WTC11 (cell line): ENCODE measurements around the gene ATP6V0B. TPM values are rescaled to one million over a fixed set of nuclear protein-coding genes. Genes with fewer than 3 reads are reported as not detected.
A peak's percentile ranks its signal among the peaks of the same experiment; 100 is the strongest.

ENCODE experiments used
- ATAC-seq: fragments of 200-7000 bp; cut with Tn5 transposase; 2 replicates; pipeline ENCODE4 v1.10.0; 2021; ENCODE audit warnings: mild to moderate bottlenecking, moderate library complexity
- CTCF ChIA-PET: fragments of 300-600 bp; sonication (Branson Sonifier 250); formaldehyde crosslinking; loops from one replicate; lab custom pipeline; 2021; ENCODE audit warnings: antibody characterized with exemption; lab: Charles Lee
- POLR2A ChIA-PET: fragments of 350-600 bp; sonication (Branson Sonifier 250); formaldehyde crosslinking; loops from one replicate; lab custom pipeline; 2021; ENCODE audit warnings: antibody characterized with exemption; lab: Charles Lee
- DNase-seq: peaks from one replicate; pipeline ENCODE4 v3.0.0; 2021; ENCODE audit warnings: low spot score
- H3K27ac Mint-ChIP-seq: 2 replicates; pipeline ENCODE4 v1.8.0; 2021; ENCODE audit warnings: mixed read lengths
- H3K27me3 Mint-ChIP-seq: 2 replicates; pipeline ENCODE4 v1.8.0; 2021; ENCODE audit warnings: low read depth, mild to moderate bottlenecking, moderate library complexity, mixed read lengths
- H3K36me3 Mint-ChIP-seq: 2 replicates; pipeline ENCODE4 v1.8.0; 2021; ENCODE audit warnings: mixed read lengths
- H3K4me1 Mint-ChIP-seq: 2 replicates; pipeline ENCODE4 v1.8.0; 2022; ENCODE audit warnings: mixed read lengths
- H3K4me3 Mint-ChIP-seq: 2 replicates; pipeline ENCODE4 v1.8.0; 2021; ENCODE audit warnings: mild to moderate bottlenecking, moderate library complexity, mixed read lengths
- H3K9me3 Mint-ChIP-seq: 2 replicates; pipeline ENCODE4 v1.8.0; 2021; ENCODE audit warnings: mixed read lengths
- AR ChIP-seq: fragments of 250-450 bp; sonication (Bioruptor Pico); IDR thresholded peaks from 2 replicates; pipeline ENCODE4 v1.9.0; 2021; ENCODE audit warnings: mild to moderate bottlenecking
- ATF6 ChIP-seq: sonication (generic); formaldehyde crosslinking; IDR thresholded peaks from 2 replicates; pipeline ENCODE4 v1.8.1; 2023; ENCODE audit warnings: mild to moderate bottlenecking, missing genetic modification reagents
- E2F5 ChIP-seq: sonication (generic); formaldehyde crosslinking; IDR thresholded peaks from 2 replicates; pipeline ENCODE4 v1.8.1; 2022; ENCODE audit warnings: mild to moderate bottlenecking, moderate library complexity, missing genetic modification reagents
- ELF4 ChIP-seq: sonication (generic); formaldehyde crosslinking; IDR thresholded peaks from 2 replicates; pipeline ENCODE4 v1.8.1; 2022; ENCODE audit warnings: low read depth, mild to moderate bottlenecking, moderate library complexity, missing genetic modification reagents
- IRF2 ChIP-seq: sonication (generic); formaldehyde crosslinking; IDR thresholded peaks from 2 replicates; pipeline ENCODE4 v1.8.0; 2022; ENCODE audit warnings: low read depth, missing genetic modification reagents, borderline replicate concordance
- JAZF1 ChIP-seq: fragments of 250-450 bp; sonication (Bioruptor Pico); IDR thresholded peaks from 2 replicates; pipeline ENCODE4 v1.9.0; 2021; ENCODE audit warnings: moderate library complexity, mild to moderate bottlenecking, inconsistent platforms
- KAT7 ChIP-seq: sonication (generic); formaldehyde crosslinking; IDR thresholded peaks from 2 replicates; pipeline ENCODE4 v1.8.1; 2023; ENCODE audit warnings: missing genetic modification reagents, mild to moderate bottlenecking, borderline replicate concordance
- MYBL2 ChIP-seq: sonication (generic); formaldehyde crosslinking; IDR thresholded peaks from 2 replicates; pipeline ENCODE4 v1.8.1; 2023; ENCODE audit warnings: mild to moderate bottlenecking, moderate library complexity, missing genetic modification reagents
- NFATC4 ChIP-seq: fragments of 250-450 bp; sonication (Bioruptor Pico); IDR thresholded peaks from 2 replicates; pipeline ENCODE4 v1.9.0; 2021; ENCODE audit warnings: mild to moderate bottlenecking
- NFE2L1 ChIP-seq: sonication (generic); formaldehyde crosslinking; IDR thresholded peaks from 2 replicates; pipeline ENCODE4 v1.8.1; 2023; ENCODE audit warnings: missing genetic modification reagents
- NR2C2 ChIP-seq: sonication (generic); formaldehyde crosslinking; IDR thresholded peaks from 2 replicates; pipeline ENCODE4 v1.8.0; 2022; ENCODE audit warnings: mild to moderate bottlenecking, missing genetic modification reagents
- PRRX2 ChIP-seq: fragments of 250-450 bp; sonication (Bioruptor Pico); IDR thresholded peaks from 2 replicates; pipeline ENCODE4 v1.8.0; 2021; ENCODE audit warnings: mild to moderate bottlenecking
- RELA ChIP-seq: sonication (generic); formaldehyde crosslinking; IDR thresholded peaks from 2 replicates; pipeline ENCODE4 v1.8.1; 2022; ENCODE audit warnings: missing genetic modification reagents, mild to moderate bottlenecking, borderline replicate concordance
- RORB ChIP-seq: fragments of 250-450 bp; sonication (Bioruptor Pico); IDR thresholded peaks from 2 replicates; pipeline ENCODE4 v1.9.0; 2021; ENCODE audit warnings: mild to moderate bottlenecking
- SMAD4 ChIP-seq: sonication (generic); formaldehyde crosslinking; IDR thresholded peaks from 2 replicates; pipeline ENCODE4 v1.8.0; 2022; ENCODE audit warnings: mild to moderate bottlenecking, missing genetic modification reagents
- USF1 ChIP-seq: sonication (generic); formaldehyde crosslinking; IDR thresholded peaks from 2 replicates; pipeline ENCODE4 v1.8.0; 2022; ENCODE audit warnings: mild to moderate bottlenecking, missing genetic modification reagents
- ZNF121 ChIP-seq: sonication (generic); formaldehyde crosslinking; IDR thresholded peaks from 2 replicates; pipeline ENCODE4 v1.8.0; 2023; ENCODE audit warnings: missing genetic modification reagents
- ZNF263 ChIP-seq: sonication (generic); formaldehyde crosslinking; IDR thresholded peaks from 2 replicates; pipeline ENCODE4 v1.8.1; 2022; ENCODE audit warnings: low read depth, mild to moderate bottlenecking, moderate library complexity, missing genetic modification reagents
- ZNF671 ChIP-seq: fragments of 250-450 bp; sonication (Bioruptor Pico); IDR thresholded peaks from 2 replicates; pipeline ENCODE4 v1.8.0; 2021; ENCODE audit warnings: mild to moderate bottlenecking
- total RNA-seq: library from RNA; stranded (reverse); gene quantifications from 3 replicates; pipeline ENCODE4 v1.2.3, GENCODE V29; 2021
- TF ChIP-seq, protein P1 (sequence below): fragments of 250-450 bp; sonication (Bioruptor Pico); IDR thresholded peaks from 2 replicates; pipeline ENCODE4 v2.1.2; 2022; ENCODE audit warnings: mild to moderate bottlenecking, moderate library complexity
- TF ChIP-seq, protein P2 (sequence below): sonication (generic); formaldehyde crosslinking; IDR thresholded peaks from 2 replicates; pipeline ENCODE4 v1.8.0; 2022; ENCODE audit warnings: mild to moderate bottlenecking, missing genetic modification reagents
- TF ChIP-seq, protein P3 (sequence below): sonication (generic); formaldehyde crosslinking; IDR thresholded peaks from 2 replicates; pipeline ENCODE4 v1.8.1; 2022; ENCODE audit warnings: low read depth, mild to moderate bottlenecking, moderate library complexity, missing genetic modification reagents, borderline replicate concordance
- TF ChIP-seq, protein P4 (sequence below): fragments of 250-450 bp; sonication (Bioruptor Pico); IDR thresholded peaks from 2 replicates; pipeline ENCODE4 v1.9.0; 2021; ENCODE audit warnings: mild to moderate bottlenecking, borderline replicate concordance

ATP6V0B gene
- total RNA-seq, 1 experiment from 2014 or later, result 110 TPM

DNA sequence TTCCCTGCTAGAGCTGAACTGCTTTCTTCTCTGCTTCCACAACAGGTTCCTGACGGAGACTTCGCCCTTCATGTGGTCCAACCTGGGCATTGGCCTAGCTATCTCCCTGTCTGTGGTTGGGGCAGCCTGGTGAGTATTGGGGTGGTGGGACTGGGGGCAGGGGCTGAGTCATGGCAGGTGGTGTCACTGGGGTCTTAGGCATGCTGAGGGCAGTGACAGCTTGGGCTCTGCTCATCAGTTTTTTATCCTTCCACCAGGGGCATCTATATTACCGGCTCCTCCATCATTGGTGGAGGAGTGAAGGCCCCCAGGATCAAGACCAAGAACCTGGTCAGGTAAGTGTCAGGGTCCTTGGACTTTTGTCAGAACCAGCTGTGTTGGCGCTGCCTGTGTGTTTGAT lies 1.3 kb downstream of the ATP6V0B start:
- ChIA-PET CTCF (interaction anchor here (1.0 to 2.6 kb wide), 4 partner anchors 12 to 212 kb away, joined by 3 to 14 read pairs (median 4); no protein-coding TSS in a partner anchor), POLR2A (interaction anchor here (0.7 to 2.3 kb wide), 2 partner anchors 43 to 56 kb away, joined by 3 to 6 read pairs; partner anchors contain the start of genes ARTN and SLC6A9)
- Mint-ChIP-seq H3K27me3 (no peaks in the 10 kb centered on the region), H3K9me3 (no peaks in the 10 kb centered on the region), H3K4me3 (peak overlapping the region; percentile 89), H3K36me3 (peaks cover 36% of the 10 kb centered on the region), H3K27ac (no peak overlapping the region), H3K4me1 (peaks cover 41% of the 10 kb centered on the region)
- TF ChIP-seq NFATC4 (CRISPR knock-in tag) (no peak), PRRX2 (CRISPR knock-in tag) (no peak), AR (CRISPR knock-in tag) (no peak), NR2C2 (CRISPR knock-in tag) (no peak), E2F5 (CRISPR knock-in tag) (no peak), ZNF121 (no peak), ZNF671 (CRISPR knock-in tag) (no peak), USF1 (no peak), NFE2L1 (no peak), JAZF1 (CRISPR knock-in tag) (no peak), IRF2 (CRISPR knock-in tag) (no peak), ATF6 (CRISPR knock-in tag) (no peak), ZNF263 (no peak)
- TF ChIP-seq, protein P1, sequence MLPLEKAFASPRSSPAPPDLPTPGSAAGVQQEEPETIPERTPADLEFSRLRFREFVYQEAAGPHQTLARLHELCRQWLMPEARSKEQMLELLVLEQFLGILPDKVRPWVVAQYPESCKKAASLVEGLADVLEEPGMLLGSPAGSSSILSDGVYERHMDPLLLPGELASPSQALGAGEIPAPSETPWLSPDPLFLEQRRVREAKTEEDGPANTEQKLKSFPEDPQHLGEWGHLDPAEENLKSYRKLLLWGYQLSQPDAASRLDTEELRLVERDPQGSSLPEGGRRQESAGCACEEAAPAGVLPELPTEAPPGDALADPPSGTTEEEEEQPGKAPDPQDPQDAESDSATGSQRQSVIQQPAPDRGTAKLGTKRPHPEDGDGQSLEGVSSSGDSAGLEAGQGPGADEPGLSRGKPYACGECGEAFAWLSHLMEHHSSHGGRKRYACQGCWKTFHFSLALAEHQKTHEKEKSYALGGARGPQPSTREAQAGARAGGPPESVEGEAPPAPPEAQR (CRISPR knock-in tag), result no peak
- TF ChIP-seq, protein P2, sequence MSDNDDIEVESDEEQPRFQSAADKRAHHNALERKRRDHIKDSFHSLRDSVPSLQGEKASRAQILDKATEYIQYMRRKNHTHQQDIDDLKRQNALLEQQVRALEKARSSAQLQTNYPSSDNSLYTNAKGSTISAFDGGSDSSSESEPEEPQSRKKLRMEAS (CRISPR knock-in tag), result no peak
- TF ChIP-seq, protein P3, sequence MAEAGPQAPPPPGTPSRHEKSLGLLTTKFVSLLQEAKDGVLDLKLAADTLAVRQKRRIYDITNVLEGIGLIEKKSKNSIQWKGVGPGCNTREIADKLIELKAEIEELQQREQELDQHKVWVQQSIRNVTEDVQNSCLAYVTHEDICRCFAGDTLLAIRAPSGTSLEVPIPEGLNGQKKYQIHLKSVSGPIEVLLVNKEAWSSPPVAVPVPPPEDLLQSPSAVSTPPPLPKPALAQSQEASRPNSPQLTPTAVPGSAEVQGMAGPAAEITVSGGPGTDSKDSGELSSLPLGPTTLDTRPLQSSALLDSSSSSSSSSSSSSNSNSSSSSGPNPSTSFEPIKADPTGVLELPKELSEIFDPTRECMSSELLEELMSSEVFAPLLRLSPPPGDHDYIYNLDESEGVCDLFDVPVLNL (CRISPR knock-in tag), result no peak
- ATAC-seq (no peak), DNase-seq (no peak)

DNA sequence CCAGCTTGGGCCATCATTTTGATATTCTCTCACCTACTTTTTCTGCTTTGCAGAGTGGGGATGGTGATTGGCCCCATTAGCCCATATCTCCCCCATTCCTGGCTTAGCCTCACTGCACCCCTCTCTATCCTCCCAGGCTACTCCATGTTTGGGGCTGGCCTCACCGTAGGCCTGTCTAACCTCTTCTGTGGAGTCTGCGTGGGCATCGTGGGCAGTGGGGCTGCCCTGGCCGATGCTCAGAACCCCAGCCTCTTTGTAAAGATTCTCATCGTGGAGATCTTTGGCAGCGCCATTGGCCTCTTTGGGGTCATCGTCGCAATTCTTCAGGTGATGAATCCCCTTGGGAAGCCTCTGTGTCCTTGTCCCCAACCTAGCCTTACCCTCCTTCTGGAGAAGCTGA lies 2.1 kb downstream of the ATP6V0B start:
- Mint-ChIP-seq H3K27me3 (no peaks in the 10 kb centered on the region; the same call in 1 of the 2 replicates), H3K36me3 (peaks cover 37% of the 10 kb centered on the region), H3K4me1 (peaks cover 41% of the 10 kb centered on the region), H3K27ac (no peak overlapping the region), H3K4me3 (peak overlapping the region; percentile 89), H3K9me3 (no peaks in the 10 kb centered on the region)
- ChIA-PET POLR2A (no interaction called here), CTCF (no interaction called here)
- ATAC-seq (no peak), DNase-seq (no peak)
- no peak for TF ChIP-seq RORB
- TF ChIP-seq SMAD4 (CRISPR knock-in tag), result no peak
- no peak for TF ChIP-seq ELF4 (CRISPR knock-in tag)
- no peak for TF ChIP-seq KAT7
- no peak for TF ChIP-seq RELA (CRISPR knock-in tag)
- no peak for TF ChIP-seq MYBL2 (CRISPR knock-in tag)
- TF ChIP-seq, protein P4, sequence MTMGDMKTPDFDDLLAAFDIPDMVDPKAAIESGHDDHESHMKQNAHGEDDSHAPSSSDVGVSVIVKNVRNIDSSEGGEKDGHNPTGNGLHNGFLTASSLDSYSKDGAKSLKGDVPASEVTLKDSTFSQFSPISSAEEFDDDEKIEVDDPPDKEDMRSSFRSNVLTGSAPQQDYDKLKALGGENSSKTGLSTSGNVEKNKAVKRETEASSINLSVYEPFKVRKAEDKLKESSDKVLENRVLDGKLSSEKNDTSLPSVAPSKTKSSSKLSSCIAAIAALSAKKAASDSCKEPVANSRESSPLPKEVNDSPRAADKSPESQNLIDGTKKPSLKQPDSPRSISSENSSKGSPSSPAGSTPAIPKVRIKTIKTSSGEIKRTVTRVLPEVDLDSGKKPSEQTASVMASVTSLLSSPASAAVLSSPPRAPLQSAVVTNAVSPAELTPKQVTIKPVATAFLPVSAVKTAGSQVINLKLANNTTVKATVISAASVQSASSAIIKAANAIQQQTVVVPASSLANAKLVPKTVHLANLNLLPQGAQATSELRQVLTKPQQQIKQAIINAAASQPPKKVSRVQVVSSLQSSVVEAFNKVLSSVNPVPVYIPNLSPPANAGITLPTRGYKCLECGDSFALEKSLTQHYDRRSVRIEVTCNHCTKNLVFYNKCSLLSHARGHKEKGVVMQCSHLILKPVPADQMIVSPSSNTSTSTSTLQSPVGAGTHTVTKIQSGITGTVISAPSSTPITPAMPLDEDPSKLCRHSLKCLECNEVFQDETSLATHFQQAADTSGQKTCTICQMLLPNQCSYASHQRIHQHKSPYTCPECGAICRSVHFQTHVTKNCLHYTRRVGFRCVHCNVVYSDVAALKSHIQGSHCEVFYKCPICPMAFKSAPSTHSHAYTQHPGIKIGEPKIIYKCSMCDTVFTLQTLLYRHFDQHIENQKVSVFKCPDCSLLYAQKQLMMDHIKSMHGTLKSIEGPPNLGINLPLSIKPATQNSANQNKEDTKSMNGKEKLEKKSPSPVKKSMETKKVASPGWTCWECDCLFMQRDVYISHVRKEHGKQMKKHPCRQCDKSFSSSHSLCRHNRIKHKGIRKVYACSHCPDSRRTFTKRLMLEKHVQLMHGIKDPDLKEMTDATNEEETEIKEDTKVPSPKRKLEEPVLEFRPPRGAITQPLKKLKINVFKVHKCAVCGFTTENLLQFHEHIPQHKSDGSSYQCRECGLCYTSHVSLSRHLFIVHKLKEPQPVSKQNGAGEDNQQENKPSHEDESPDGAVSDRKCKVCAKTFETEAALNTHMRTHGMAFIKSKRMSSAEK, result no peak
